ENCODE measurements around the gene ADARB1.

DNA sequence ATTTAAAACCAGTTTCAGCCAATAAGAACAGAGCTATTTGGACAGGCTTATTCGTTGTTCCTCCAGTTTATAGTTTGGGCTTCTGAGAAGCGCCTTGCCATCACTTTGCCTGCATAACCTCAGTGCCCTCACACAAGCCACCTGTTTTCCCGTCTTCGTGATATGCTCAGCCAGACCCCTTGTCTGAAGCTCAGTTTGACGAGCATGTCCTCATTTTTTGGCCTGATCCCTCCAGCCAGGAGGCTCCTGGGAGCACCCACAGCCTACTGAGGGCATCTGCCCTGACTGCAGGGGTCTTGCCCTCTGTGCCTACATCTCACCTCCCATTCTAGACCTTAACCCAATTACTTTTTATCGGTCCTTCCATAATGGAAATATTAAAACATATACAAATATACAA lies 95.3 kb downstream of the ADARB1 start:
- TF ChIP-seq CTCF (IDR thresholded peaks at IDR 0.05) (no peak), EZH2 (IDR thresholded peaks at IDR 0.05; ENCODE audit: borderline replicate concordance, insufficient read depth, low read depth, low read length, poor library complexity, severe bottlenecking) (no peak)

Data from B cell (primary cell).